ENCODE results near the gene CDK18.

Gene CDK18

DNA sequence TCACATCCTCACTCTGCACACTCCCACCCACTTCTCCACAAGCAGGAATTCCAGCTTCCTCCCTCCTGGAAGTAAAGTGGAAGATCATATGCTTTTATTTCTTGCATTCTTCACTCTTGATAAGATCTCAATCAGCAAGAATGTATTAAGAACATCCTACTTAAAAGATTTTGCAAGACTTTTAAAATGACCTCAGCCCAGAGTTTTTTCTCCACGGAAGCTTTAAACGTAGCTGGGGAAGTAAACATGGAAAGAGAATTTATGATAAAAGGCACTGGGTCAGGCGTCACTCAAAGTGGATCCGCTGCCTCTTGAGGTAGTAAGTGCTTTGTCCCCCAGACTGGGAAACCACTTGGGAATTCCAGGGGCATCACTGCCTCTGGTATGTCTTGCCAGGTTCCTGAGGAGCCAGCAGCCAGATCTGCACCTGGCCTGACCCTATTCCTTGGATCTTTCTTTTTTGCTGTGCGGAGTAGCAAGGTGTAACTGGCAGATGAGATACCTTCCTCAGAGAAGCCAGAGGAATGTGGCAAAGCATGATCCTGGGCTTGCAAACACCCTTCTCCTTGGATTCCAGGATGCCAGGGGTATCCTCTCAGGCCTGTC is 33.9 kb downstream of the CDK18 start:
- DNase-seq (ENCODE audit: low read depth in 2 of 2) = no peak

- no peak for DNase-seq (ENCODE audit: low read depth in 2 of 2)
These were observed 36.9 kb downstream of the CDK18 start for GRCh38 chr1:205541161-205541886.

DNA sequence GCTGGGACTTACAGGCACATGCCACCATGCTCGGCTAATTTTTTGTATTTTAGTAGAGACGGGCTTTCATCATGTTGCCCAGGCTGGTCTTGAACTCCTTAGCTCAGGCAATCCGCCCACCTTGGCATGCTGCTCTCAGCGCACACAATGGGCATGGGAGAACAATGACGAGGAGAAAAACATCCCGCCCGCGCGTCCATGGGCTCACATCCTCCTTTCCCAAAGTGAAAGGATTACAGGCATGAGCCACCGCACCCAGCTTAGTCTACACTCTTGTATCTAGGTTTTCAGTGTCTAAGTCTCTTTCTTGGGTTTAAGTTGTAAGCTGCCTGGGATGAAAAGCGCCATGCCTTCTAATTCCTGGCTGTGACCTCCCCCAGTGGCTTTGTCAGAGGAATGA is 37.9 kb downstream of the CDK18 start:
- no peak for DNase-seq (ENCODE audit: low read depth in 2 of 2)

- no peak for DNase-seq (ENCODE audit: low read depth in 2 of 2)
These were observed 39.2 kb downstream of the CDK18 start for GRCh38 chr1:205543351-205544301.

DNA sequence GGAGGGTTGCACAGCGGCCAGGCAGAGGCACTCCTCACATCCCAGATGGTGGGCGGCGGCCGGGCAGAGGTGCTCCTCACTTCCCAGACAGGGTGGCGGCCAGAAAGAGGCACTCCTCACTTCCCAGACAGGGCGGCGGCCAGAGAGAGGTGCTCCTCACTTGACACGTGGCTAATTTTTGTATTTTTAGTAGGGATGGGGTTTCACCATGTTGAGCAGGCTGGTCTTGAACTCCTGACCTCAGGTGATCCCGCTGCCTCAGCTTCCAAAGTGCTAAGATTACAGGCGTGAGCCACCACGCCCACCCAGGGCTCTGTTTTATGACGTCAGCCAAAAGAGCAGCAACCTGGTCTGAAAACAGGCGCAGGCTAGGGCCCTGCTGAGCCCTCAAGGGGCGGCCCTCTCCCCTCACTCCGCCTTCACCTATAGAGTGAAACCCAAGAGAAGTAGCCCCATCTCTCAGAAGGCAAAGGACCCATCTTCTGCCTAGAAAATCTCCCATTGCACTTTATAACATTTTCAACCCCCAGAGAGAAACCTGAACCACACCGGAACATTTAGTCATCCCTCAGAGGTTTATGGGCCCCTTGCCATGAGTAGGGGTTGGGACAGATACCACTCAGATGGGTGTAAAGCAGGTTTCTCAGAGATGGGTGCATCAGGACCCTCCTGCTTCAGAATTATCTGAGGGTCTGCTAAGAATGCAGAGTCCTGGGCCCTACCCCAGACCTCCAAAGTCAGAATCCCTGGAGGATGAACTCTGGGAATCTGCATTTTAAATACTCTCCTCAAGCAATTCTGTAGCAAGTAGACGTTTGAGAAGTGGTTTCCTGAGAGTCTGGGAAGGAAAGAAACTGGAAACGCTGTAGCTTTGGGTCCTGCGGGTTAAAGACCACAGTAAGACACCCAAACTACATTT is 40.8 kb downstream of the CDK18 start:
- no peak for DNase-seq (ENCODE audit: low read depth in 2 of 2)

GRCh38 chr1:205545991-205546390 is 41.5 kb downstream of the CDK18 start:
- DNase-seq (ENCODE audit: low read depth in 2 of 2) = no peak

- DNase-seq (ENCODE audit: low read depth in 2 of 2) = no peak
These were observed 42.1 kb downstream of the CDK18 start for GRCh38 chr1:205546541-205546940.

- no peak for DNase-seq (ENCODE audit: low read depth in 2 of 2)
These were observed 43.7 kb downstream of the CDK18 start for GRCh38 chr1:205547936-205548827.

- DNase-seq (ENCODE audit: low read depth in 2 of 2) = no peak
These were observed 49.8 kb downstream of the CDK18 start for GRCh38 chr1:205554026-205554811.

- DNase-seq (ENCODE audit: low read depth in 2 of 2) = no peak
These were observed 57.2 kb downstream of the CDK18 start for GRCh38 chr1:205561501-205562203.

- DNase-seq (ENCODE audit: low read depth in 2 of 2) = no peak
These were observed 59.5 kb downstream of the CDK18 start for GRCh38 chr1:205563927-205564441.

- DNase-seq (ENCODE audit: low read depth in 2 of 2) = no peak
These were observed 61.3 kb downstream of the CDK18 start for GRCh38 chr1:205565799-205566198.

DNA sequence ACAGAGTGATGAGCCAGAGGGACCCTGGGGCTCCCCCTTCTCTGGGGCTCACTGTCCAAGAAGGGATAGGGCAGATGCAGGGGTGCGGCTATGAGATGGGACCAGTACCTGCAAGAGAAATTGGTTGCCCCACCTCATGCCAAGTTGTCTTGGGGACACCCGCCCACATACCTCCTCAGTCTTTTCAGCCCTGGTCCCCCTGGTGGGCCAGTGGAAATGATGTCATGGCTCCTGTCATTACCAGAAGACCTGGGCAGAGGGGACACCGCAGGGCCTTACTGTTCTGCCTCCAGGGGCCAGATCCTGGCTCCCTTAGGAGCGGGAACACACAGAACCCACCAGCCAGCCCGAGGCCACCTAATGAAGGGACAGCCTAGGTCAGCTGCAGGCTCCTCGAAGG is 63.2 kb downstream of the CDK18 start:
- no peak for DNase-seq (ENCODE audit: low read depth in 2 of 2)

- no peak for DNase-seq (ENCODE audit: low read depth in 2 of 2)
These were observed 63.6 kb downstream of the CDK18 start for GRCh38 chr1:205568135-205568468.

GRCh38 chr1:205568469-205569361 is 64.2 kb downstream of the CDK18 start:
- no peak for DNase-seq (ENCODE audit: low read depth in 2 of 2)

- DNase-seq (ENCODE audit: low read depth in 2 of 2) = no peak
These were observed 65.1 kb downstream of the CDK18 start for GRCh38 chr1:205569411-205570172.

- DNase-seq (ENCODE audit: low read depth in 2 of 2) = no peak
These were observed 65.7 kb downstream of the CDK18 start for GRCh38 chr1:205570173-205570501.

Measured in stimulated activated CD8-positive, alpha-beta memory T cell treated with anti-CD3 and anti-CD28 coated beads, Interleukin-2, amount 100 ng/mL, for 1 hour (primary cell).